B cell (primary cell): ENCODE data around the gene BDH1.

ENCODE experiments used
- EZH2 ChIP-seq: IDR thresholded peaks from 2 replicates; pipeline ENCODE4 v1.6.1; 2012; ENCODE audit warnings: borderline replicate concordance, low read depth, mild to moderate bottlenecking, moderate library complexity, low read length; ENCODE audit not compliant: insufficient read depth, poor library complexity, severe bottlenecking
- TF ChIP-seq, protein P1 (sequence below): fragments of 200-600 bp; IDR thresholded peaks from one replicate; pipeline ENCODE4 v1.8.0; 2022; ENCODE audit warnings: antibody characterized with exemption, mild to moderate bottlenecking

DNA sequence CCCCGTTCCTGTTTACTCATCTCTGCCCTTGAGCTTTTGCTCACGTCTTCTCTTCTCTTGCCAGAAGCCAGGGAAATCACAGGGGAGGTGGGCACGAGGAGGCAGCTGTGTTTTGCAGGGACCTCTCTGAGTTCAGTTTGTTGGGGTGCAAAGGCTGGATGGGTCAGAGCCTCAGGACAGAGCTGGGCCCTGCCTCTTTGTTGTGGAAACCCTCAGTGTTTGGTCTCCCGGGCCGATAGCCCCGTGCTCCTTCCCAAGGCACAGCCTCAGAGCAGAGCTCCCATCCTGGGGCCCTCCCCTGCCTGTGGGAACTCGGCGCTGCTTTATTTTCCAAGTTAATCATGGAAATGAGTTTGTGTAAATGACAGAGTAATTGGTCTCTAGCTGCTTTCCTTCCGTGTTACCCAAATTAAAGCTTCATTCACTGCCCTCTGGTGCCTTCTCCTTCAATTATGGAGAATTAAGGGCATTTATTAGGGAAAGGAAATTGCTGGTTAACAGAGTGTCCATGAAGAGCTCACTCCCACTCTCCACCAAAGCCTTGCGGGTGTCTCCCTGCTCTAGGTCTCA lies 40.9 kb downstream of the BDH1 start:
- TF ChIP-seq, protein P1, sequence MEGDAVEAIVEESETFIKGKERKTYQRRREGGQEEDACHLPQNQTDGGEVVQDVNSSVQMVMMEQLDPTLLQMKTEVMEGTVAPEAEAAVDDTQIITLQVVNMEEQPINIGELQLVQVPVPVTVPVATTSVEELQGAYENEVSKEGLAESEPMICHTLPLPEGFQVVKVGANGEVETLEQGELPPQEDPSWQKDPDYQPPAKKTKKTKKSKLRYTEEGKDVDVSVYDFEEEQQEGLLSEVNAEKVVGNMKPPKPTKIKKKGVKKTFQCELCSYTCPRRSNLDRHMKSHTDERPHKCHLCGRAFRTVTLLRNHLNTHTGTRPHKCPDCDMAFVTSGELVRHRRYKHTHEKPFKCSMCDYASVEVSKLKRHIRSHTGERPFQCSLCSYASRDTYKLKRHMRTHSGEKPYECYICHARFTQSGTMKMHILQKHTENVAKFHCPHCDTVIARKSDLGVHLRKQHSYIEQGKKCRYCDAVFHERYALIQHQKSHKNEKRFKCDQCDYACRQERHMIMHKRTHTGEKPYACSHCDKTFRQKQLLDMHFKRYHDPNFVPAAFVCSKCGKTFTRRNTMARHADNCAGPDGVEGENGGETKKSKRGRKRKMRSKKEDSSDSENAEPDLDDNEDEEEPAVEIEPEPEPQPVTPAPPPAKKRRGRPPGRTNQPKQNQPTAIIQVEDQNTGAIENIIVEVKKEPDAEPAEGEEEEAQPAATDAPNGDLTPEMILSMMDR, result no peak
- no peak for TF ChIP-seq EZH2
